ENCODE results near the gene ADAM19.

GRCh38 chr5:157570531-157571200 is 4.9 kb downstream of the ADAM19 start:
- TF ChIP-seq CTCF (IDR thresholded peaks at IDR 0.05): no peak
- no peak for TF ChIP-seq EP300 (IDR thresholded peaks at IDR 0.05)
- no peak for TF ChIP-seq POLR2A (IDR thresholded peaks at IDR 0.05)

All from ovary (tissue), 3 donors.